IMR-90 (cell line): Measurements from ENCODE around the gene KLHDC7B. TPM values are rescaled to one million over a fixed set of nuclear protein-coding genes. Genes with fewer than 3 reads are reported as not detected.

Source experiments
- ATAC-seq: fragments of 200-7000 bp; cut with Tn5 transposase; 2 replicates; pipeline ENCODE4 v1.9.1; 2020; ENCODE audit warnings: low read depth, mild to moderate bottlenecking, moderate library complexity
- BruUV-seq: library from RNA; stranded (reverse); fragments of 400-500 nt; replicated peaks from 2 replicates; lab custom pipeline; 2021; lab: Mats Ljungman, UMichigan
- CTCF ChIA-PET: fragments of 300-600 bp; formaldehyde crosslinking; extraction: SDS; loops from one replicate; lab custom pipeline; 2021; ENCODE audit warnings: antibody characterized with exemption; lab: Yijun Ruan, JAX
- POLR2A ChIA-PET: fragments of 300-600 bp; sonication (Branson Sonifier 250); formaldehyde crosslinking; loops from one replicate; lab custom pipeline; 2022; ENCODE audit warnings: antibody characterized with exemption; ENCODE audit not compliant: unreplicated experiment; lab: Charles Lee
- DNase-seq: peaks from one replicate; pipeline ENCODE4 v3.0.0; 2013
- H2AFZ ChIP-seq: replicated peaks from 2 replicates; pipeline ENCODE3; 2013; ENCODE audit warnings: low read length, mild to moderate bottlenecking; ENCODE audit not compliant: poor library complexity
- H2AK5ac ChIP-seq: 2 replicates; pipeline ENCODE4 v1.6.1; 2013; ENCODE audit warnings: low read depth, low read length, inconsistent platforms
- H2AK9ac ChIP-seq: replicated peaks from 2 replicates; pipeline ENCODE3; 2013; ENCODE audit warnings: mild to moderate bottlenecking, low read depth, low read length, moderate library complexity; ENCODE audit not compliant: poor library complexity
- H2BK120ac ChIP-seq: 2 replicates; pipeline ENCODE4 v1.6.1; 2013; ENCODE audit warnings: low read depth, low read length, inconsistent platforms
- H2BK15ac ChIP-seq: 3 replicates; pipeline ENCODE4 v1.6.1; 2013; ENCODE audit warnings: low read depth, low read length, inconsistent platforms
- H2BK20ac ChIP-seq: 2 replicates; pipeline ENCODE4 v1.6.1; 2013; ENCODE audit warnings: low read depth, mild to moderate bottlenecking, inconsistent platforms, low read length, moderate library complexity
- H2BK5ac ChIP-seq: 2 replicates; pipeline ENCODE4 v1.6.1; 2013; ENCODE audit warnings: mild to moderate bottlenecking, low read depth, low read length, inconsistent platforms; ENCODE audit not compliant: poor library complexity, severe bottlenecking
- H3K14ac ChIP-seq: replicated peaks from 2 replicates; pipeline ENCODE4 v1.6.1; 2013; ENCODE audit warnings: low read depth, low read length, inconsistent platforms
- H3K18ac ChIP-seq: 2 replicates; pipeline ENCODE4 v1.6.1; 2013; ENCODE audit warnings: low read depth, low read length, control low read depth
- H3K23ac ChIP-seq: 2 replicates; pipeline ENCODE4 v1.6.1; 2013; ENCODE audit warnings: low read depth, low read length, inconsistent platforms
- H3K27ac ChIP-seq: 2 replicates; pipeline ENCODE4 v1.5.1; 2013; ENCODE audit warnings: mild to moderate bottlenecking, control low read depth, low read length; ENCODE audit not compliant: insufficient read depth
- H3K27me3 ChIP-seq: 2 replicates; pipeline ENCODE4 v1.6.1; 2013; ENCODE audit warnings: low read length; ENCODE audit not compliant: control insufficient read depth, insufficient read depth
- H3K36me3 ChIP-seq: 2 replicates; pipeline ENCODE4 v1.6.1; 2013; ENCODE audit warnings: low read length, mixed read lengths; ENCODE audit not compliant: control insufficient read depth, insufficient read depth
- H3K4ac ChIP-seq: 2 replicates; pipeline ENCODE4 v1.6.1; 2013; ENCODE audit warnings: low read depth, low read length, inconsistent platforms
- H3K4me1 ChIP-seq: 2 replicates; pipeline ENCODE4 v1.6.1; 2013; ENCODE audit warnings: low read length, mixed read lengths; ENCODE audit not compliant: control insufficient read depth, insufficient read depth
- H3K4me2 ChIP-seq: 2 replicates; pipeline ENCODE4 v1.6.1; 2013; ENCODE audit warnings: low read depth, mild to moderate bottlenecking, control low read depth, low read length, moderate library complexity
- H3K4me3 ChIP-seq: 2 replicates; pipeline ENCODE4 v1.5.1; 2013; ENCODE audit warnings: low read depth, mild to moderate bottlenecking, control low read depth, low read length, moderate library complexity; ENCODE audit not compliant: insufficient read depth
- H3K56ac ChIP-seq: 2 replicates; pipeline ENCODE4 v1.6.1; 2013; ENCODE audit warnings: low read length, inconsistent platforms; ENCODE audit not compliant: insufficient read depth; ENCODE audit errors: extremely low read depth
- H3K79me1 ChIP-seq, 2 experiments: 2 replicates each; pipeline ENCODE4 v1.6.1; 2013; ENCODE audit warnings: low read length in 2 of 2, inconsistent platforms in 1 of 2, low read depth in 1 of 2
- H3K9ac ChIP-seq: 2 replicates; pipeline ENCODE4 v1.6.1; 2013; ENCODE audit warnings: low read depth, low read length, control low read depth
- H3K9me1 ChIP-seq: 2 replicates; pipeline ENCODE4 v1.6.1; 2013; ENCODE audit warnings: low read length, inconsistent platforms; ENCODE audit not compliant: insufficient read depth
- H3K9me3 ChIP-seq: 2 replicates; pipeline ENCODE4 v1.6.1; 2013; ENCODE audit warnings: low read length; ENCODE audit not compliant: control insufficient read depth, insufficient read depth
- H4K20me1 ChIP-seq: 2 replicates; pipeline ENCODE4 v1.6.1; 2013; ENCODE audit warnings: low read length, inconsistent platforms; ENCODE audit not compliant: insufficient read depth
- H4K5ac ChIP-seq: 2 replicates; pipeline ENCODE4 v1.6.1; 2013; ENCODE audit warnings: mild to moderate bottlenecking, low read depth, low read length, control low read depth
- H4K8ac ChIP-seq, 2 experiments: 2 replicates each; pipeline ENCODE4 v1.6.1; 2013; ENCODE audit warnings: low read depth in 2 of 2, low read length in 2 of 2, control low read depth in 1 of 2, inconsistent platforms in 1 of 2
- H4K91ac ChIP-seq: 2 replicates; pipeline ENCODE4 v1.6.1; 2013; ENCODE audit warnings: low read depth, low read length, inconsistent platforms; ENCODE audit not compliant: insufficient read depth
- BHLHE40 ChIP-seq: fragments of 150-350 bp; IDR thresholded peaks from 2 replicates; pipeline ENCODE4 v1.6.1; 2016; ENCODE audit warnings: mild to moderate bottlenecking, low read depth, low read length
- FOS ChIP-seq: fragments of 150-350 bp; IDR thresholded peaks from 2 replicates; pipeline ENCODE4 v1.6.1; 2016; ENCODE audit warnings: low read depth, low read length
- MAZ ChIP-seq: IDR thresholded peaks from 2 replicates; pipeline ENCODE4 v1.6.1; 2012; ENCODE audit warnings: low read depth, mild to moderate bottlenecking, low read length, improper control_type of control experiment, moderate library complexity, borderline replicate concordance
- POLR2A ChIP-seq: IDR thresholded peaks from 2 replicates; pipeline ENCODE4 v1.6.1; 2012; ENCODE audit warnings: mild to moderate bottlenecking, low read depth, low read length
- RAD21 ChIP-seq: IDR thresholded peaks from 2 replicates; pipeline ENCODE4 v1.6.1; 2012; ENCODE audit warnings: low read length, improper control_type of control experiment
- WGBS, 2 experiments: methylation state at CpG; one replicate each; pipeline versions ENCODE4 v1.1.5 to v1.1.7; 2013; ENCODE audit warnings: missing lambda C conversion rate in 2 of 2; ENCODE audit not compliant: insufficient read length in 1 of 2; ENCODE audit errors: extremely low coverage in 2 of 2; 5-methylcytosine and 5-hydroxymethylcytosine counted together
- dilution Hi-C: fragments of 300-500 bp; cut with HindIII; formaldehyde crosslinking; loops from one replicate; pipeline ENCODE4 v1.14.3; 2018; ENCODE audit warnings: low sequenced_read_pairs; ENCODE audit not compliant: unreplicated experiment
- in situ Hi-C: fragments of 300-500 bp; cut with MboI; formaldehyde crosslinking; loops from 3 replicates; pipeline ENCODE4 v1.14.3; 2019; ENCODE audit warnings: low sequenced_read_pairs, inconsistent platforms, mixed read lengths
- intact Hi-C: fragments of 100-400 bp; cut with micrococcal nuclease; formaldehyde crosslinking; loops from 2 replicates; pipeline ENCODE4 v1.10.0; 2022
- polyA plus RNA-seq, 3 experiments: library from polyadenylated mRNA; depleted of rRNA; stranded (reverse); fragments of >200 nt; gene quantifications; 2 replicates each; pipeline ENCODE4 v1.2.3, GENCODE V29; 2012; ENCODE audit warnings: low replicate concordance in 1 of 3
- total RNA-seq: library from RNA; depleted of rRNA; stranded (reverse); fragments of >200 nt; gene quantifications from 2 replicates; pipeline ENCODE4 v1.2.3, GENCODE V29; 2012
- TF ChIP-seq, protein P1 (sequence below): fragments of 150-350 bp; IDR thresholded peaks from 2 replicates; pipeline ENCODE4 v1.6.1; 2017; ENCODE audit warnings: mild to moderate bottlenecking, antibody characterized with exemption, low read length, low read depth

Gene KLHDC7B
- total and polyA plus RNA-seq, 2 of the 4 experiments (the other 2 are of a cell fraction) = 0.05 TPM; not detected in 1

GRCh38 chr22:50536226-50536625 lies 9.5 kb upstream of the KLHDC7B start:
- no CpG with 5 or more reads among the region's 3 CpGs for WGBS, 2 experiments
- H2AK9ac ChIP-seq = no peak overlapping the region
- H3K4me1 ChIP-seq = peaks cover 19% of the 10 kb centered on the region
- H2BK20ac ChIP-seq = no peak overlapping the region
- no peak overlapping the region for H3K56ac ChIP-seq
- no peak overlapping the region for H3K27ac ChIP-seq
- H2BK120ac ChIP-seq = no peak overlapping the region
- no peaks in the 10 kb centered on the region for H4K20me1 ChIP-seq
- in situ Hi-C loops (no loop called here), intact Hi-C loops (no loop called here), dilution Hi-C loops (no loop called here)
- no peak for ATAC-seq
- ChIA-PET CTCF (interaction anchor here (0.6 kb wide), 1 partner anchor 372 kb away, joined by 3 read pairs; no protein-coding TSS in a partner anchor), POLR2A (no interaction called here)
- H3K9me3 ChIP-seq = no peaks in the 10 kb centered on the region
- DNase-seq = no peak
- no peak overlapping the region for H3K14ac ChIP-seq
- TF ChIP-seq, protein P1, sequence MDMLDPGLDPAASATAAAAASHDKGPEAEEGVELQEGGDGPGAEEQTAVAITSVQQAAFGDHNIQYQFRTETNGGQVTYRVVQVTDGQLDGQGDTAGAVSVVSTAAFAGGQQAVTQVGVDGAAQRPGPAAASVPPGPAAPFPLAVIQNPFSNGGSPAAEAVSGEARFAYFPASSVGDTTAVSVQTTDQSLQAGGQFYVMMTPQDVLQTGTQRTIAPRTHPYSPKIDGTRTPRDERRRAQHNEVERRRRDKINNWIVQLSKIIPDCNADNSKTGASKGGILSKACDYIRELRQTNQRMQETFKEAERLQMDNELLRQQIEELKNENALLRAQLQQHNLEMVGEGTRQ = no peak
- TF ChIP-seq FOS (no peak), POLR2A (no peak), MAZ (no peak), BHLHE40 (no peak), RAD21 (no peak)
- no peak overlapping the region for H2AK5ac ChIP-seq
- no peak overlapping the region for H3K23ac ChIP-seq
- H3K9ac ChIP-seq = no peak overlapping the region
- peaks cover 4% of the 10 kb centered on the region for H3K9me1 ChIP-seq
- no peak overlapping the region for H2AFZ ChIP-seq
- no peak overlapping the region for H4K5ac ChIP-seq
- H4K91ac ChIP-seq = no peak overlapping the region
- H3K18ac ChIP-seq = no peak overlapping the region
- H3K79me1 ChIP-seq = no peaks in the 10 kb centered on the region
- H3K27me3 ChIP-seq = peaks cover 3% of the 10 kb centered on the region; the same call in 1 of the 2 replicates
- no TSS peak for BruUV-seq
- H3K4me3 ChIP-seq = no peak overlapping the region
- H2BK15ac ChIP-seq = no peak overlapping the region
- no peaks in the 10 kb centered on the region for H3K36me3 ChIP-seq
- no peak overlapping the region for H3K4ac ChIP-seq
- no peak overlapping the region for H2BK5ac ChIP-seq
- H4K8ac ChIP-seq = no peak overlapping the region
- no peak overlapping the region for H3K4me2 ChIP-seq
